HG03045 (cell line): ENCODE data around the gene ATP1A4.

Experiments used
- ATAC-seq: cut with Tn5 transposase; IDR thresholded peaks from one replicate; pipeline ENCODE4 v1.9.1; 2021; ENCODE audit warnings: mild to moderate bottlenecking, moderate library complexity; ENCODE audit not compliant: unreplicated experiment

Gene ATP1A4

GRCh38 chr1:160204526-160205241 lies 53.3 kb downstream of the ATP1A4 start:
- ATAC-seq: peak; percentile 52

GRCh38 chr1:160205242-160206035 lies 54.0 kb downstream of the ATP1A4 start, which contains the start of gene PEA15:
PEA15 (plus strand) TSS chr1:160205384; CDS start chr1:160211545, 6,161 bp downstream.
- ATAC-seq: peak; percentile 50

- peak; percentile 21 for ATAC-seq
These were observed 54.6 kb downstream of the ATP1A4 start for GRCh38 chr1:160206036-160206389.

- no peak for ATAC-seq
These were observed 55.2 kb downstream of the ATP1A4 start for GRCh38 chr1:160206421-160207117.

- ATAC-seq: no peak
These were observed 55.8 kb downstream of the ATP1A4 start for GRCh38 chr1:160207118-160207650.

GRCh38 chr1:160207771-160208556 lies 56.6 kb downstream of the ATP1A4 start:
- ATAC-seq: no peak

GRCh38 chr1:160208557-160209320 lies 57.3 kb downstream of the ATP1A4 start:
- no peak for ATAC-seq

GRCh38 chr1:160209321-160210046 lies 58.1 kb downstream of the ATP1A4 start:
- ATAC-seq: no peak

- no peak for ATAC-seq
These were observed 59.2 kb downstream of the ATP1A4 start for GRCh38 chr1:160210561-160210960.

- no peak for ATAC-seq
These were observed 59.8 kb downstream of the ATP1A4 start for GRCh38 chr1:160211046-160211790.

GRCh38 chr1:160214481-160215140 lies 63.2 kb downstream of the ATP1A4 start:
- ATAC-seq: no peak

GRCh38 chr1:160216301-160216700 lies 64.9 kb downstream of the ATP1A4 start:
- ATAC-seq: no peak

- no peak for ATAC-seq
These were observed 66.2 kb downstream of the ATP1A4 start for GRCh38 chr1:160217481-160218051.

GRCh38 chr1:160219062-160219929 lies 67.9 kb downstream of the ATP1A4 start:
- no peak for ATAC-seq

GRCh38 chr1:160220301-160220700 lies 68.9 kb downstream of the ATP1A4 start:
- no peak for ATAC-seq

- ATAC-seq: no peak
These were observed 69.7 kb downstream of the ATP1A4 start for GRCh38 chr1:160221089-160221488.

GRCh38 chr1:160222546-160222945 lies 71.1 kb downstream of the ATP1A4 start:
- ATAC-seq: no peak
